T-helper 17 cell (primary cell): ENCODE measurements around the gene SYNDIG1. TPM values are rescaled to one million over a fixed set of nuclear protein-coding genes. Genes with fewer than 3 reads are reported as not detected.

Experiments used
- ATAC-seq: fragments of 150-1000 bp; cut with Tn5 transposase; 2 replicates; pipeline ENCODE4 v1.10.0; 2021; ENCODE audit warnings: mild to moderate bottlenecking, moderate library complexity
- DNase-seq, 3 donors: peaks; one replicate each; pipeline versions ENCODE4 v3.0.0 to v3.0.0-alpha.2; 2020 to 2021
- H3K9me3 ChIP-seq: one replicate; pipeline ENCODE4 v1.7.0; 2013; ENCODE audit warnings: low read length, mild to moderate bottlenecking; ENCODE audit not compliant: control insufficient read depth, poor library complexity, severe bottlenecking
- H3K27ac Mint-ChIP-seq: one replicate; pipeline ENCODE4 v1.8.0; 2022; ENCODE audit warnings: mild to moderate bottlenecking, moderate library complexity, mixed read lengths
- H3K27me3 Mint-ChIP-seq: one replicate; pipeline ENCODE4 v1.8.0; 2022; ENCODE audit warnings: mixed read lengths
- H3K36me3 Mint-ChIP-seq: one replicate; pipeline ENCODE4 v1.8.0; 2022; ENCODE audit warnings: low read depth, mixed read lengths
- H3K4me1 Mint-ChIP-seq: one replicate; pipeline ENCODE4 v1.8.0; 2022; ENCODE audit warnings: mild to moderate bottlenecking, mixed read lengths
- H3K4me3 Mint-ChIP-seq: one replicate; pipeline ENCODE4 v1.8.0; 2022; ENCODE audit warnings: mild to moderate bottlenecking, moderate library complexity, mixed read lengths
- total RNA-seq, 4 donors: library from RNA in 2 of 4; stranded (reverse) in 2 of 4; gene quantifications; one replicate each; pipeline ENCODE4 v1.2.3 and lab custom pipeline; 2022 to 2026

Gene SYNDIG1
- total RNA-seq, 2 donors from 2014 or later: not detected

DNA sequence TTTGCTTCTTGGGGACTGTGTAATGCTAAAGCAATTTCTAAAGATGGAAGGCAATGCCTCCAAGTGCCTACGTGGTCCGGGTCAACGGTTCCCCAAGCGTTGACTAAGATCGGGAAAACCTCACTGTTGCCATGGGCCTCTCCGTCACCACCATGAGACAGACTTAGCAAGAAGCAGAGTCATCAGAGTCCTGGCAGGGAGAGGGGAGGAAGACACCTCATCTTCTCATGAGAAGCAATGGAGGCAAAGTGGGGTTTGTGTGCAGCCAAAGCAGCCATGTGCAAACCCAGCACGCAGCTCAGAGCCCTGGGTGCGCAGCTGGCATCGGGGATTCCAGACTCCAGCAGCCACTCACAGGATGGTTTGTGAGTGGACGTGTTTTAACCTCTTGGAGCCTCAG, 111.4 kb downstream of the SYNDIG1 start:
- no peaks in the 10 kb centered on the region for H3K9me3 ChIP-seq
- Mint-ChIP-seq H3K27ac (no peak overlapping the region), H3K36me3 (no peaks in the 10 kb centered on the region), H3K4me3 (no peak overlapping the region), H3K27me3 (no peaks in the 10 kb centered on the region), H3K4me1 (no peaks in the 10 kb centered on the region)
- ATAC-seq: no peak
- DNase-seq: no peak

DNA sequence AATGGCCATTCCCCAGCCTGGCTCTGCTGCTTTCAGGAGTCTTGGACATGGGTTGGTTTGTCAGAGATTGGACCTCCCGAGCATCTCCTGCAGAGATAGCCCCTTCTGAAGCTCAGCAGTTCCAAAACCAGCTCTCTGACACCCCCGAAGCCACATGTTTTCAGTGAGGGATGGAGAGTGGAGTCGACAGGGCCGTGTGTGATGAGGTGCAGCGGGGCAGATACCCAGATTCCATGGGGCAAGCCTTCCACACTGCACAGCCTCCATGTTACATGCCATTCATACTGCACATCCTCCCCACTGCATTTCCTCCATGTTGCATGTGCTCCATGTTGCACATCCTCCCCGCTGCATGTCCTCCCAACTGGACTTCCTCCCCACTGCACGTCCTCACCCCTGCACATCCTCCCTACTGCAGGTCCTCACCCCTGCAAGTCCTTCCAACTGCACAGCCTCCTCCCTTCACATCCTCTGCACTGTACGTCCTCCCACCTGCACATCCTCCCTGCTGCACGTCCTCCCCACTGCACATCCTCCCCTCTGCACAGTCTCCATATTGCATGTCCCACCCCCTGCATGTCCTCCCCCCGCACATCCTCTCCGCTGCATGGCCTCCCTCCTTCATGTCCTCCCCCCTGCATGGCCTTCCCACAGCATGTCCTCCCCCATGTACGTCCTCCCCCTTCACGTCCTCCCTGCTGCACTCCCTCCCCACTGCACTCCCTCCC, 112.2 kb downstream of the SYNDIG1 start:
- ATAC-seq (no peak), DNase-seq (no peak)
- no peaks in the 10 kb centered on the region for H3K9me3 ChIP-seq
- Mint-ChIP-seq H3K27me3 (no peaks in the 10 kb centered on the region), H3K4me1 (no peaks in the 10 kb centered on the region), H3K27ac (no peak overlapping the region), H3K4me3 (no peak overlapping the region), H3K36me3 (no peaks in the 10 kb centered on the region)

DNA sequence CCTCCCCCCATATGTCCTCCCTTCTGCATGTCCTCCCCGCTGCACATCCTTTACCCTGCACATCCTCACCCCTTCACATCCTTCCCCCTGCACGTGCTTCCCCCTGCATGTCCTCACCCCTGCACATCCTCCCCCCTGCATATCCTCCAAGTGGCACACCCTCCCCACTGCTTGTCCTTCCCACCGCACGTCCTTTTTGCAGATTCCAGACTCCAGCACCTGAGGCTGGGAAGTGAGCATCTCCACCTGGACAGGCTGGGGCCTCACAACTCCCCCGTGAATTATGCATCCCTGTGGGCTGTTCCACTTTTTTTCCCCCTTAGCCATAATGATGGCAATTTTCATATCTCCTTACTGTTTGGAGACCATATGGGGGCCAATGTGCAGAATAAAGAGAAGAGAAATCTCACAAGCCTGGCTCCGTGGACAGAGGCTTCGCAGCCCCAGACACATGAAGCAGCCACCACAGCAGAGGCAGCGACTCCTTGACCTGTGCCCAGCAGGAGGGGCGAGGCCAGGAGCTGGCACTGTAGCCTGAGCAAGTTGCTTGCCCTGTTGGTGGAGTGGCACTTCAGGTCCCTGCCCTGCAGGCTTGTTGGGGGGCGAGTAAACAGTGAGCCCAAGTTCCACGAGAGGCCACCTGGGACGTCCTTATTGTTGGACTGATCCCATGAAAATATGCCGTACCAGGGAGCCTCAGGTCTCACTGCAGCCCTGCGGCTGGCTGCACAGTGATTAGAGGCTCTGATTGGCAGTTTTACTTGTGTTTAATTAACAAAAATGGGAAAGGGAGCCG, 113.1 kb downstream of the SYNDIG1 start:
- ATAC-seq: no peak
- H3K27ac Mint-ChIP-seq: no peak overlapping the region
- H3K9me3 ChIP-seq: no peaks in the 10 kb centered on the region
- H3K4me1 Mint-ChIP-seq: no peaks in the 10 kb centered on the region
- no peak overlapping the region for H3K4me3 Mint-ChIP-seq
- no peaks in the 10 kb centered on the region for H3K36me3 Mint-ChIP-seq
- no peak for DNase-seq
- H3K27me3 Mint-ChIP-seq: peaks cover 8% of the 10 kb centered on the region

DNA sequence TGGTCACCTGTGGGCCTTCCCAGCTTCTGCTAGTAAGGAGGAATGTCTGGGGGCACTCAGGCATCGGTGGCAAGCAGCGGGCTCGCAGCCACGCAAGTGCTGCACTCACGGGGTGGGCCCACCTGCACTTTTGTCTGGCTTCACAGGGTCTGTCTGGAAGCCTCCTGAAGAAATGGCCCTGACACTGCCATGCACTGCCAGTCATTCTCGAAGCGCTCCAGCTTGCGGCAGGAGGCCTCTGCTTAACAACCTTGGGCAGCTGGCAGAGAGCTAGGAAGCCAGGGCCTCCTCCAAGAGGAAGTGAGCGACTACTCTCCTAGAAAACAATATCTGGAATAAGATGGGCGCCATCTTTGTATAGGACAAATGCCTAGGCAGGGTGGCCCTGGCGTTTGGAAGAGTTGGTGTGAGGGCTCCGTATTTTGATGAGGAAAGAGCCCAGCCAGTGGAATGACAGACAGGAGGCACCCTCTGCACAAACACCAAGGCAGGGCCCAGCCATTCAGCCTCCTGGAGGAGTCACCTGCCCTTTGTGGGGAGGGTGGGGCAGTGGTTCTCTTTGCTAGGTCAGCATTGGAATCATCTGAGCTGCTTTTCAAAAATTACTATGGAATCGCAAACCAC, 113.9 kb downstream of the SYNDIG1 start:
- ATAC-seq (no peak), DNase-seq (no peak)
- Mint-ChIP-seq H3K27ac (no peak overlapping the region), H3K36me3 (peaks cover 3% of the 10 kb centered on the region), H3K27me3 (peaks cover 15% of the 10 kb centered on the region), H3K4me1 (no peaks in the 10 kb centered on the region), H3K4me3 (no peak overlapping the region)
- no peaks in the 10 kb centered on the region for H3K9me3 ChIP-seq

DNA sequence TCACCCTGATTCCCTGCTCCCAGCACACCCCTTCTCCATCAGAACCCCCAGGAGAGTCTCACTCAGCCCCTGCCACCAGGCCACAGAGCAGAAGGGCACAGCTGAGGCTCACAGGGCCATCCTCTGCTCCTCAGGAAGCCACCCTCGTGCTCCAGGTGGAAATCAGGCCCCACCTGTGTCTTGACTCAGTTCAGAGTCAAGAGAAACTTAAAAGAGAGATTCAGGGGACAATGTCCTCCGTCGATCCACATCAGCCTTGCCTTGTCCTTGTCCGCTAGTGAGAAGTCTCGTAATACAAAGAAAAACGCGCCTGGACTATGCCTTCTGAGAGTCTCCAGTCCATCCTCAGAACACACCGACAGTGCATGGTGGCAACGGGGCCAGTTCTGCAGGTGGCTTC, 114.6 kb downstream of the SYNDIG1 start:
- no peak overlapping the region for H3K4me3 Mint-ChIP-seq
- DNase-seq (no peak), ATAC-seq (no peak)
- H3K27ac Mint-ChIP-seq: no peak overlapping the region
- H3K9me3 ChIP-seq: no peaks in the 10 kb centered on the region
- H3K36me3 Mint-ChIP-seq: peaks cover 3% of the 10 kb centered on the region
- peaks cover 18% of the 10 kb centered on the region for H3K27me3 Mint-ChIP-seq
- no peaks in the 10 kb centered on the region for H3K4me1 Mint-ChIP-seq

DNA sequence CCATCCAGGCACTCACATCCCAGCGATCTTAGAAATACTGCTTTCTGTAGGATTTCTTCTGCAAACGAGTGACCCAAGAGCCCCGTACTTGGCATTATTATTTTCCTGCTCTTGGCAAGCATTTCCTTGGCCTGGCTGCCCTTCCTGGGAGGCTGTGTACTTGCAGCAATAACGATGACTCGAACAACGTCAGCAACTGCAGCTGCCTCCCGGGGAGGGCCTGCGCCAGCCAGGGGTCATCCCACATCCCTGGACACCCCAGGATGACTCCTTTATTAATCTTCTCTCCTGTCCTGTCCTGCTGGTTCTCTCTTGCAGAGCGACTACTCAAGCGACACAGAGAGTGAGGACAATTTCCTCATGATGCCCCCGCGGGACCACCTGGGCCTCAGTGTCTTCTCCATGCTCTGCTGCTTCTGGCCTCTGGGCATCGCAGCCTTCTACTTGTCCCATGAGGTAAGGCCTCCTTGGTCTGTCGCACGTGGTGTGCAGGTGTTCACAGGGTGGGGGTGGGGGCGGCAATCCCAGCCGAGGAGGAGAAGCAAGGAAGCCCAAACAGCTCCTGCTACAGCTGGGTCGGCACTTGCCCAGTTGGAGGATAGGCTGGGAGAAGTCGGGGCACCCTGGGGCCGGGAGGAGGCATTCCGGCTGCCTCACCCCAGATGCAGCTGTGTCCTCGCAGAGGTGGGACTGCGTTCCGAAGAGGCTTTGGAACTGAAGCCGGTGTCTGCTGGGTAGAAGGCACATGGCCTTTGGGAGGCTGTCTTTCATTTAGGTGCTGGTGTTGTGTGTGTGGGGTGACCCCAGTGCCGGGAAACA, 115.3 kb downstream of the SYNDIG1 start:
- no peaks in the 10 kb centered on the region for H3K9me3 ChIP-seq
- Mint-ChIP-seq H3K4me1 (no peaks in the 10 kb centered on the region), H3K27me3 (peaks cover 18% of the 10 kb centered on the region), H3K4me3 (no peak overlapping the region), H3K36me3 (peaks cover 3% of the 10 kb centered on the region), H3K27ac (no peak overlapping the region)
- DNase-seq (no peak), ATAC-seq (no peak)

DNA sequence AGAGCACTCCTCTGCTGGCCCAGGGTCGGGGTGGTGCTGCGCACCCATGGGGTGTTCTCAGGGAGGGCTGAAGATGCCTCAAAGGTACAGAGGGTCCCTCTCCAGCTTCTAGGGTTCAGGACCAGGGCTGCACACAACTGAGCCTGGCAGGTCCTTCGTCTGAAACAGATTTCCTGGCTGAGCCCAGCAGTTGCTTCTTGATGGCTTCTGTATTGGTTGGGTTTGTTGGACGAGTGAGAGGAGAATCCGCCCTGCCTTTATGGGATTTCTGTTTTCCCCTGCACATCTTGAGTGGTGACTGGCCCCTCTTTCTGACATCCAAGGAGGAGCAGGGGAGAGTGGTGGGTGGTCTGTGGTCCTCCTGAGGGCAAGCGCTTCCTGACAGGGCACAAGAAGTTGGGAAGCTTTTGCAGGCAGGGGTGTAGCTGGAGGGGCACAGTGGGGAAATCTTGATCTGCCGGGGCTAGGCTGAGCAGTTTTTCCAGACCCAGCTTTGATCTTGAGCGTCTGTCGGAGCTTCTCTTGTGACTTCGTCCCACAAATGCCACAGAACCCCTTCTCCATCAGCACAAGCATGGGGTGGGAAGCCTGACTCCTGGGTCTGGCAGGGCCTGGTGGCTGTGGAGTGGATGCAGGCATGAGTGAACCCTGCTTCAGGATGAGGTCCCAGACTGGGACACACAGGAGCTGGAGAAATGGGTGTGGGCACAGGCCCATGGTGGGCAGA, 116.5 kb downstream of the SYNDIG1 start:
- Mint-ChIP-seq H3K4me3 (no peak overlapping the region), H3K36me3 (peaks cover 3% of the 10 kb centered on the region), H3K27ac (no peak overlapping the region), H3K4me1 (peaks cover 3% of the 10 kb centered on the region), H3K27me3 (peaks cover 18% of the 10 kb centered on the region)
- DNase-seq (no peak), ATAC-seq (no peak)
- H3K9me3 ChIP-seq: no peaks in the 10 kb centered on the region

DNA sequence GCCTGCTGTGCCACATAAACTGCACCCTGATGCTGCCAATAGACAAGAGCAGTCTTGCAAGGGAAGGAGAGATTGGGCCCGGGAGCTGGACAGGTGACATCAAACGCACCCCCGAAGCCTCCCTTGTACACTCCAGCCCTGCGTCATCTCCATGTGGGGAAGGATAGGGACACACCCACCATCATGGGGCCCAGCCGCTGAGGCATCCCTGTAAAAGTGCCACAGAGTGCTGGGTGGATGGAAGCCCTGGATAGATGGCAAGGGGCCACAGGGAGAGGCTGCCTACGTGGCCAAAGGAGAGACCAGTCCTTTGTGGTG, 117.1 kb downstream of the SYNDIG1 start:
- DNase-seq (no peak), ATAC-seq (no peak)
- Mint-ChIP-seq H3K4me3 (no peak overlapping the region), H3K27me3 (peaks cover 18% of the 10 kb centered on the region), H3K27ac (no peak overlapping the region), H3K4me1 (peaks cover 3% of the 10 kb centered on the region), H3K36me3 (peaks cover 3% of the 10 kb centered on the region)
- H3K9me3 ChIP-seq: no peaks in the 10 kb centered on the region

DNA sequence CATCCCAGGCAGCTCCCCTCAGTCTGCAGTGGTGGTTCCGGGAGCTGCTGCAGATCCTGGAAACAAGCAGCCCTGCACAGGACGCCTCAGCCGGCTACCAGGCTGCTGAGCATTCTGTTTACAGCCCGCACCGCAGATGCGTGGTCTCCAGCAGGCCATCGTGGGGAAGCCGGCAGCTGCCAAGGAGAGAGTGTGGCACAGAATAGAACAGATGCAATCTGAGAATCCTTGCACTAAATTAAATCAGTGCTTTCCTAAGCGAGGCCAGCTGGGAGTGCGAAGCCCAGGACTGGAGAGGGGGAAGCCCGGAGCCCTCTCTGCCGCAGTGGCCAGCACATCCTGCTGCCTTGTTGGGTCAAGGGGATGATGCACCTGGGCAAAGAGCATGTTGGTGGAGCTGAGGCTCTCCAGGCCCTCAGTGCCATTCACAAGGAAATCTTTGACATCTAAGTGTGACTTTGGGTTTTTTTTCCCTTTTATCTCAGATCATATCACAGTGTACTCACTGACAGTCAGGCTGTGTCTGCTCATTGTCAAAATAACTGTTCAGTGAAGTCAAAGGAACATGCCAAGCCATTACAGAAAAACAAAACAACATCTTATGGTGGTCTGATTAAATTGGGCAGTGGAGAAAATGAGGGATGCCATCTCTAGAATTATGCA, 118.1 kb downstream of the SYNDIG1 start:
- Mint-ChIP-seq H3K27ac (no peak overlapping the region), H3K4me1 (peaks cover 3% of the 10 kb centered on the region), H3K27me3 (peaks cover 18% of the 10 kb centered on the region), H3K4me3 (no peak overlapping the region), H3K36me3 (peaks cover 3% of the 10 kb centered on the region)
- no peak for ATAC-seq
- DNase-seq: no peak
- H3K9me3 ChIP-seq: no peaks in the 10 kb centered on the region

DNA sequence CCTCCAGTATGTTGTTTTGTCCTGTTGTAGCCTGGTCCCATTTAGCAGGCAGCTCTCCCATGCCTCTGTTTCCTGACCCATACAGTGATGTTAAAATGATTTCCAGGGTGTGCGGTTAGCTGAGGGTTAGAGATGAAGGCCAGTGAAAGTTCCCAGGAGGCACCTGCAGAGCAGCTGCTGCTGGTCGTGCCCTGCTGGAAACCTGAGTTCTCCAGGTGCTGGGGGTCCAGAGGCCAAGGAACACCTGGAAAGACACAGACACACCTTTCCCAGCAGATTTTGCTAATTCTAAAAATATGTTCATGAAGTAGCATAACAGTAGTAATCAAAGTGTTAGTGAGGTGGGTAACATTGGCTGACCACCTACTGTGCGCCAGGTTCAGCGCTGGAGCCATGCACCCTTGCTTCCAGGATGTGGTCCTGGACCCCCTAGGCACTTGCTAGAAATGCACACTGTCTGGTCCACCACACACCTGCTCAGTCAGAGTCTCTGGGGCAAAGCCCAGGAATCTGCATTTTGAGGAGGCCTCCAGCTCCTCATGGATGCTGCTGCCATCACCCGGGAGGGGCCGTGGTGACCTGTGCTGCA, 118.7 kb downstream of the SYNDIG1 start:
- peaks cover 18% of the 10 kb centered on the region for H3K27me3 Mint-ChIP-seq
- DNase-seq: no peak
- ATAC-seq: no peak
- H3K4me1 Mint-ChIP-seq: peaks cover 3% of the 10 kb centered on the region
- H3K4me3 Mint-ChIP-seq: no peak overlapping the region
- H3K27ac Mint-ChIP-seq: no peak overlapping the region
- H3K9me3 ChIP-seq: no peaks in the 10 kb centered on the region
- H3K36me3 Mint-ChIP-seq: peaks cover 3% of the 10 kb centered on the region

DNA sequence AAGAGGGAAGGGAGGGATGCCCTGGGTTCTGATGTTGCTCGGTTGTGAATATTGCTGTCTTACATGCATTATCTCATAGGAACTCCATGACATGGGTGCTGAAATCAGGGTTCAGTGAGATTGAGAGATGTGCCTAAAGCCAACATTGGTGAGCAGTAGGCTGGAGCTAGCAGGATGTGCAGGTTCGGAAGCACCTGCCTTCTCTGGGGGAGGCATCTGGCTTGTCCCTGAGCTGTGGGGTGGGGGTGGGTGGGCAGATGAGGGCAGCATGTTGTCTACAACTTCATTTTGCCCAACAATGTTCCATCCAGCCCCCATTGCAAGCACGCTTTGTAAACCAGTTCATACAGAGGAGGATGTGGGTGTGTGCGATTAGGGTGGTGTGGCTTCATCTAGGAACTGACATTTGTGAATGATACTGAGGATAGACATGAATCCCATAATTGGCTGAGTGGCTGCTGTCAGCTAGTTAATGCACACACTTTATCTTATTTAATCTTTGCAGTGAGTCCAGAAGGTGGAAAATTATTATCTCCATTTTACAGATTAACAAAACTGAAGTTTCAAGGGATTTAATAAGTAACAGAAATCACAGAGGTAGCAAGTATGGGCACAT, 119.4 kb downstream of the SYNDIG1 start:
- Mint-ChIP-seq H3K27ac (no peak overlapping the region), H3K4me1 (peaks cover 3% of the 10 kb centered on the region), H3K36me3 (peaks cover 3% of the 10 kb centered on the region)

DNA sequence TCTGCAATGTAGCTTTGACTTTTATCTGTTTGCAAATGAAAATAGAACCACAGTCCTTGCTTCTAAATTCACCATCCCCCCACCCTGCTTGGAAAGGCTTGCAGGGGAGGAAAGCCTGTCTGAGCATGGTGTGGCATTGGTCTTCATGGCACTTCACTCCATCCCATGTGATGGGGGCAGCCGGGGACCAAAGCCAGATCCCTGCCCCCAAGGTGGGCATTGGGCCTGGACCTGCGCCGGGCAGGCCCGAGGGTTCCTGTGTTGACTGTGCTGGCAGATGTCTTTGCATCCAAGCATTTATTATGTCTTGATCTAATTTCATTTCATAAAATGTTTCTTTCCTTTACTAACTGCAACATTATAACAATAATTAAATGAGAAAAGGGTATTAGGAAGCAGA, 120.0 kb downstream of the SYNDIG1 start:
- H3K4me1 Mint-ChIP-seq: peaks cover 3% of the 10 kb centered on the region
- no peak overlapping the region for H3K27ac Mint-ChIP-seq

More for the DNA sequence above, 119.4 kb downstream of the SYNDIG1 start:
- no peak for DNase-seq
- H3K9me3 ChIP-seq: no peaks in the 10 kb centered on the region
- Mint-ChIP-seq H3K4me3 (no peak overlapping the region), H3K27me3 (peaks cover 18% of the 10 kb centered on the region)
- ATAC-seq: no peak

More for the DNA sequence above, 120.0 kb downstream of the SYNDIG1 start:
- ATAC-seq (no peak), DNase-seq (no peak)
- Mint-ChIP-seq H3K27me3 (peaks cover 18% of the 10 kb centered on the region), H3K4me3 (no peak overlapping the region), H3K36me3 (peaks cover 3% of the 10 kb centered on the region)
- no peaks in the 10 kb centered on the region for H3K9me3 ChIP-seq
